GM12801 (cell line): ENCODE results near the gene ADGRB2.

Experiments
- TF ChIP-seq, protein P1 (sequence below): IDR thresholded peaks from one replicate; pipeline ENCODE4 v1.5.1; 2011; ENCODE audit warnings: control low read depth; ENCODE audit not compliant: insufficient read length; ENCODE audit errors: extremely low read depth

The ADGRB2 gene

DNA sequence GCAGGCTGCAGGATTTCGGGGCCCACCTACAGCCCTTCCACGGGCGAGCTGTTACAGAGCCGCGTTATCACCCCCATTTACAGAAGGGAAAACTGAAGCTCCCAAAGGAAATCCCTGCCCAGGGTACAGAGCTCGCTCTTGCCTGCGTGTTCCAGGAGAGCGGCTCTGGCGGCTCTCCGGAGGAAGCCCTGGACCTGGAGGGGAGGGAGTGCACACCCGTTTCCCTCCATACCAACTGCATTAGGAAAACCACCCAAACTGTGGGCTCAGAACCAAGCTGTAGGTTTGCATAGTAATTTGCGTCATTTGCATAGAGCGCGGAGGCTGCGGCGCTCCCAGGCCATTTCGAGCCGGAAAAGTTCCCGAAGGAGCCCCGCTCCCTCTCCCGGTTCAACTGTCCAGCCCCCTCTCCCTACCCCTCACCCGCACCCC is 24.7 kb upstream of the ADGRB2 start:
- TF ChIP-seq, protein P1, sequence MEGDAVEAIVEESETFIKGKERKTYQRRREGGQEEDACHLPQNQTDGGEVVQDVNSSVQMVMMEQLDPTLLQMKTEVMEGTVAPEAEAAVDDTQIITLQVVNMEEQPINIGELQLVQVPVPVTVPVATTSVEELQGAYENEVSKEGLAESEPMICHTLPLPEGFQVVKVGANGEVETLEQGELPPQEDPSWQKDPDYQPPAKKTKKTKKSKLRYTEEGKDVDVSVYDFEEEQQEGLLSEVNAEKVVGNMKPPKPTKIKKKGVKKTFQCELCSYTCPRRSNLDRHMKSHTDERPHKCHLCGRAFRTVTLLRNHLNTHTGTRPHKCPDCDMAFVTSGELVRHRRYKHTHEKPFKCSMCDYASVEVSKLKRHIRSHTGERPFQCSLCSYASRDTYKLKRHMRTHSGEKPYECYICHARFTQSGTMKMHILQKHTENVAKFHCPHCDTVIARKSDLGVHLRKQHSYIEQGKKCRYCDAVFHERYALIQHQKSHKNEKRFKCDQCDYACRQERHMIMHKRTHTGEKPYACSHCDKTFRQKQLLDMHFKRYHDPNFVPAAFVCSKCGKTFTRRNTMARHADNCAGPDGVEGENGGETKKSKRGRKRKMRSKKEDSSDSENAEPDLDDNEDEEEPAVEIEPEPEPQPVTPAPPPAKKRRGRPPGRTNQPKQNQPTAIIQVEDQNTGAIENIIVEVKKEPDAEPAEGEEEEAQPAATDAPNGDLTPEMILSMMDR, result no peak

DNA sequence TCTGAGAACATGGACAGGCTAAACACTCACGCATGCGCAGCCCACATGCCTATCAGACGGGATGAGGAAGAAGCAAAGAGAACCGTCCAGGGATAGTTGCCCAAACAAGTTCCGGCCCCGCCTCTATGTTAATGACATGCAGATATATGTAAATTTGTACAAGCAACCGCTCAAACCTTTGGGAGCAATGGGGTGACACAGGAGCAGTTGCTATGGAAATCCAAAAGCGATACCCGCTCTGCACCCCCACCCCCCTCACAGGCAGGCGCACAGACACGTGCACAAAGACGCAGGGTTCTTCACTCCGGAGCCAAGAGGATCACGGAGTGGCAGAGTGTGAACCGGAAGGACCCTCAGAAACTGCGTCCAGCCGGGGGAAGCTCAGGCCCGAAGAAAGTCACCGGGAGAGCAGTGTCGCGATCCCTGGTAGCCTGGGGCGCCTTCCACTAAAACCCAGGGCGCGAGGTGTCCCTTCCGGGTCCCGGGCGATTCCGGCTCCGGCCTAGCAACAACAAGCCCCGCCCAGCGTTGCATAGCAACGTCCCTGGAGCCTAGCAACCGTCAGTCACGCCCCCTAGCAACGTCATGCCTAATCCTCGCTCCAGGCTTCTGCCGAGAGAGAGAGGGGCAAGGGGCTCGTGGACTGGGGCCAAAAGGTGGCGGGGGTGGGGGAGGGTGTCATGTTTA is 24.1 kb upstream of the ADGRB2 start:
- TF ChIP-seq, protein P1, result no peak

DNA sequence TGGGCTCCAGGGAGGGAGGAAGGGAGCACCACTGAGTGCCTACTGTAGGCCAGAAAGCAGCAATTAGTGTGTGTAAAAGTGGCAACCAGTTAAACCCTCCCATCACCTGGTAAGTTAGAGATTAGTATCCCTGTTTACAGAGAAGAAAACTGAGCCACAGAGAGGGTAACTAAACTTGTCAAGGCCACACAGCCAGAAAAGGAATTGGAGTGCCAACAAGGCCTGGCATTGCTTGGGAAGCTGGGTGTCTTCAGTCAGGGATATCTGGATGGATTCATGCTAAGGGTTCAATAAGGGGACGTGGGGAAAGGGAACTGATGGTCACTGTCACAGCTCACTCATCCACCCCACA is 23.6 kb upstream of the ADGRB2 start:
- TF ChIP-seq, protein P1, result no peak

DNA sequence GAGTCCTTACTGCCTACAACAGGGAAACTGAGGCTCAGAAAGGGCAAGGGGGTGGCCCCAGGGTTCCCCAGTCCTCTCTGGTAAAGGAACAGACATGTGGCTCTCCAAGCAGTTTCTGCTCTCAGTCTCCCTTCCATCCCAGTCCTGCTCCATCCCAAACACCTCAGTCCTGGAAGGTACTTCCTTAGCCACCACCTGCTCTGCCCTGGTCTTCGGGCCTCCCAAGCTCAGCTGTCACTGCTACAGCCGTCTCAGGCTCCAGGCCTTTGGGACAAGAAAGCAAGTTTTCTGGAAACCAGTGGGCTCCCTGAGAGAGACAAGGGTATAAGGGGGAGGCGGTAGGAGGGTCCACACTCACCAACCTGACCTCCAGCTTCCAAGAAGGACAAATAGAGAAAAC is 23.1 kb upstream of the ADGRB2 start:
- TF ChIP-seq, protein P1, result no peak

DNA sequence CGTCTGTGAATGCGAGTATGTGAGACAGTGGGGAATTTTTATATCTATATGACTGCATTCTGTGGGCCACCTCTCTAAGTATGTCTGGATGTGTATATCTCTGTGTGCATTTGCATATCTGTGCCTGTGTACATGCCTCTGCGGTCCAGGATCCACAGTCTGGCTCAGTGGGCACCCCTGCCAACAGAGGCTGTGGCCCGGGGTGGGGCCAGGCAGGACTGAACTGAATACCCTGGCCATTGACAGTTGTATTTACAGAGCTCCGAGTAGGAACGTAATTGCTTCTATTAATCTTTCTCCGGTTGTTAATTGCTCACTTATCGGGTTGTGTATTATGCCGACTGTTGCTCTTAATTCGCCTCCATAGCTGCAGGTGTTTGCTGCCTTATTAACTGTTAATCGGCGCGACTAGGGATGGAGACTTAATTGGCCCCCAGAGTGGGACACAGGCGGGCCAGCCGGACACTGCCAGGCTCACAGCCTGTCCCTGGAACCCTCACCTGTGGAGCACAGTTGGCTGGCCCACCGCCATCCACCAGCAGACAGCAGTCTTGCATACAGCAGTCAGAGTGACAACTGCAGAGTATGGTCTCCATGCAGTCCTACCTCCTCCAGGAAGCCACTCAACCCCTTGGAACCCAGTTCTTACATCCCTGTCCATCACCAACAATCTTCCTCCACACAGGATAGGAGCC is 22.4 kb upstream of the ADGRB2 start:
- TF ChIP-seq, protein P1, result no peak

DNA sequence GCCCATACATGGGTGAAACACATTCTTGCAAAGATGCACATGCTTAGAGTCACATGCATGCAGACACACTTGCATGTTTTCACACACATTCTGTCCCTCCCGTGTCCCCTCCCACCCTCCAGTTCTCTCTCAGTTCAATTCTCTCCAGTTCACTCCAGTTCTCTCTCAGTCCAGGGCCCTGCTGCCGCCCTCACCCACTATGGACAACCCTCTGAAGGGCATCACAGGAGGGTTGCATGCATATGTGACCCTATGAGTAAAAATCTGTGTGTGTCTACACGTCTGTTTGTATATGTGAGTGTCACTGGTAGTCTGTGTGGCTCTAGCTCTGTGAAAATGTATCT is 21.8 kb upstream of the ADGRB2 start:
- TF ChIP-seq, protein P1, result no peak

DNA sequence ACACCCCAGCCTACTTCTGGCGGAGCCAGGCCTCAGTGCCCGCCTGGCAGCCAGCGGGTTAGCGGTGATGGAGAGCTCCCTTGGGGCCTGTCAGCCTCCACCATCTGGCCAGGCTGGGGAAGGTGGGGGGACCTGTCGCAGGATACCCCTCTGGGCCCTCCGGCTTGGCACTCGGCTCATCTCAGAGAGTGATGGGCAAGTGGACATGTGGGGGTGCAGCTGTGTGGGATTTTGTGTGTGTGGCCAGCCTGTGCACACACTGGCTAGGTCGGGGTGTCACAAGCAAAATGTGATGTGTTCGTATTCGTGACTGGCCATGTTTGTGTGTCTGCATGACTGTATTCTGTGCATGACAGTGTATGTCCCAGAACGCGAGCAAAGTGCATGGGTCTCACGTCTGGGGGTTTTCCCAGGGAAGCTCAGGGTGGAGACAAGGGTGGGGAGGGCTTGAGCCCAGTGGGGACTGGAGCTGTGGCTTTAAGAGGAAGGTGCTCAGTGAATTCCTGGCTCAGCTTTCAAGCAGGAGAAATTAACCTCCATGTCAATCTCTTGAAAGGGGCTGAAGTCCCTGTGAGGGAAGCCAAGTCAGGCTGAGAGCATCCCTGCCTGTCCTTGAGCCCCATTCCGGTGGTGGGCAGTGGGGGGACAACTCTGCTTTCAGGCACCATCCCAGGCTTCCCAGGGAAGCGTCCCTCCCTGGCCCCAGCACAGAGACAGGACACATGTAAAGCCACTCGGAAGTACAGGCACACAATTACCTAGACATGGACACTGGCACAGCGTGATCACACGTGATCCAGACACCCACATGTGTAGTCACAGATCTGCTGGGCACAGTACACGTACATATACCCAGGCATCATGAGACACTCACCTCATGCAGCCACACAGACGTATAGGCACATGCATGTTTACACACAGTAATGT is 21.1 kb upstream of the ADGRB2 start:
- TF ChIP-seq, protein P1, result no peak
